Activated CD8-positive, alpha-beta memory T cell treated with anti-CD3 and anti-CD28 coated beads, Interleukin-2, amount 50 U/mL, for 4 hours (primary cell): ENCODE data around the gene PSIP1.
"Not testable (repeated sequence)": the region's sequence is repeated elsewhere in the genome, so short reads cannot be mapped to it uniquely, and the experiment has no call there.

Experiments used
- DNase-seq: peaks from one replicate; pipeline ENCODE4 v3.0.0-alpha.2; 2020

Gene PSIP1

GRCh38 chr9:15510789-15511575, at the start of gene PSIP1:
Gene PSIP1, minus strand, starts transcription at chr9:15510970. Its CDS starts 782 bp downstream, at chr9:15510188.
- peak; percentile 80 for DNase-seq

GRCh38 chr9:15553528-15553898, 42.7 kb upstream of the PSIP1 start:
- DNase-seq = no peak

DNA sequence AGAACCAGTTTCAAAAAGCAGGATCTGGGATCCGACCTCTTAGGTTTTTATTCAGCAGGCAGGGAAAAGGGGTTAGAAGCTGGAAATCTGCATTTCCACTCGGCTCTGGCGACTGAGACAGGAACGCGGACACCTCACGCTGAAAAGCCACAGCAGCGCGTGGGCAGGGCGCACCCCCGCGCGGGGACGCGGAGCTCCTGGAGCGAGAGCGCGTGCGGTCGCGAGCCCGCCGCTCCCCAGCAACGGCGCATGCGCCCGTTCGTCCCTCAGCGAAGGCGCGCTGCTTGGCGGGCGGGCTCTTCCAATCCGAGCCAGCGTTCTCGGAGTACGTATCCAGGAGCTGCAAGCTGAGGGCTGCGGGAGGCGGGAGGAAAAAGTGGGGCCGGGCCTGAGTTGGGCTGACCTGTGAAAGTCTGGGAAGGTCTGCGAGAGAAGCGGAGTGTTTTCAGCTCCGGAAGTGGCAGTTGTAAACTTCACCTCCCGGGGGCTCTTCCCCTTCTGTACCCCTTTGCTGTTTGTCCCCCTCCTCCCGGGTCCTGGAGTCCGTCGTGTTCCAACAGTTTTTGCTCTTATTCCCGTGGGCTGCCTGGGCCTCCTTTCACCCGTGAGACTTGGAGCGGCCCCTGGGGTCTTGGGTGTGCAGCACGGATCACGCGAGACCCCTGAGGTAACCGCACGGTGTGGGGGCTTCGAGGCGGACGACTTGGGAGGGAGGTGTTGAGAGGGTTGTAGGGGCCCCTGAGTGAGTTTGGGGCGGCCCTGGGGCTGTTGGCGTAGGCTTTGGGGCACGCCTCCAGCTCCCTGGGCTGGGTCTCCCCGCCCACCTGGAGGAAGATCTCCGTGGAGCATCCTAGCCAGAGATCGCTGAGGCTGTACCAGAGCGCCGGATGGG, 42.1 kb upstream of the PSIP1 start, which contains the start of gene CCDC171:
TSS of gene CCDC171 (plus strand) at position 408 of the 892 bp plus-strand sequence. CDS start 11,046 bp downstream, outside the sequence.
- peak; percentile 84 for DNase-seq

- no peak for DNase-seq
Observed at GRCh38 chr9:15549611-15550010, 38.8 kb upstream of the PSIP1 start.

DNA sequence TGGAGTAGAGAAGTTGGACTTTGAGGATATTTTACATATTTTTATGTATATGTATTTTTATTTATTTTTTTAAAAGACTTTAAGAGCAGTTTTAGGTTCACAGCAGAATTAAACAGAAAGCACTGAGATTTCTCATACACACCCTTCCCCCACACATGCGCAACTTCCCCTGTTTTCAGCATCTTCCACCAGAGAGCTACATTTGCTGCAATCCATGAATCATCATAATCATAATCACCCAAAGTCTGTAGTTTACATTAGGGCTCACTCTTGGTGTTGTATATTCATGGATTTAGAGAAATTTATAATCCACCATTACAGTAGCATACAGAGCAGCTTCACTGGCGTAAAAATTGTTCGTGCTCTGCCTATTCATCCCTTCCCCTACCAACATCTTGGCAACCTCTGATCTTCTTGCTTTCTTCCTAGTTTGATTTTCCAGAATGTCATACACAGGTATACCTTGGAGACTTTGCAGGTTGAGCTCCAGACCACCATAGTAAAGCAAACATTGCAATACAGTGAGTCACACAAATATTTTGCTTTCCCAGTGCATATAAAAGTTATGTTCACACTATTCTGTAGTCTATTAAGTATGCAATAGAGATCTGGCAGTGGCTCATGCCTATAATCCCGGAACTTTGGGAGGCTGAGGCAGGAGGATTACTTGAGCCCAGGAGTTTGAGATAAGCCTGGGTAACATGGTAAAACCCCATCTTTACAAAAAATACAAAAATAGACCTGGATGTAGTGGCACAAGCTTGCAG, 32.5 kb upstream of the PSIP1 start:
- DNase-seq = no peak

GRCh38 chr9:15542624-15543023, 31.9 kb upstream of the PSIP1 start:
- no peak for DNase-seq

DNA sequence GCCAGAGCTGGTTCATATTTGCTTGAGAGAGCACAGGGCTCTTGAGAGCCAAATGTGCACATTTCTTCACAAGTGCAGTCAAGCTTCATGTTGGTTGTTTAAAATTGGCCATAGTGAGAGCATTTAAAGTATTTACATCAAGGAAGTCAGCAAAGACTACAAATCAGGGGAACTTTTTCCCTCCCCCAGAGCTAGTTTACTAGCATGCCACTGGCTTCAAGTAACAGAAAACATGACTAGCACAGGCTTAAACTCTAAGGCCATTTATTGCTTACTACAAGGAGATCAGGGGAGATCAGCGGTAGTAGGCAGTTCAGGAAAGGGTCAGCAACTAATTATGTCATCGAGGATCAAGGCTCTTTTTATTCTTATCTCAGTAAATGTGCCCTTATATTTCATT, 31.1 kb upstream of the PSIP1 start:
- no peak for DNase-seq

- DNase-seq = no peak
Observed at GRCh38 chr9:15531380-15531779, 20.6 kb upstream of the PSIP1 start.

GRCh38 chr9:15529566-15530324, 19.0 kb upstream of the PSIP1 start:
- no peak for DNase-seq

GRCh38 chr9:15527035-15527434, 16.3 kb upstream of the PSIP1 start:
- DNase-seq = not testable (repeated sequence)

DNA sequence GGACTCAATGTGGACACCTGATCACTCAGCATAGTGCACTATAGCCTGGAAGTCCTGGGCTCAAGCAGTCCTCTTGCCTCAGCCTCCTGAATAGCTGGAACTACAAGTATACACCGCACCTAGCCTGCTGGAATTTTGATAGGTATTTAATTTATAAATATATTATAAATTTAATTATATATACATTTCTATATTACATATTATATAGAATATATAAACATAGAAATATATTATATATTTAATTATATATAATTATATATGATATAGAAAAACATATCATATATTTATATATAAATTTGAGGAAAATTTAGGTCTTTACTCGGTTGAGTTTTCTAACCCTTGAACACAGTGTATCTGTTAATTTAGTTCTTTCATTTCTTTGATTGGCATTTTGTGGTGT, 15.2 kb upstream of the PSIP1 start:
- DNase-seq = no peak

- no peak for DNase-seq
Observed at GRCh38 chr9:15524845-15525455, 14.2 kb upstream of the PSIP1 start.

DNA sequence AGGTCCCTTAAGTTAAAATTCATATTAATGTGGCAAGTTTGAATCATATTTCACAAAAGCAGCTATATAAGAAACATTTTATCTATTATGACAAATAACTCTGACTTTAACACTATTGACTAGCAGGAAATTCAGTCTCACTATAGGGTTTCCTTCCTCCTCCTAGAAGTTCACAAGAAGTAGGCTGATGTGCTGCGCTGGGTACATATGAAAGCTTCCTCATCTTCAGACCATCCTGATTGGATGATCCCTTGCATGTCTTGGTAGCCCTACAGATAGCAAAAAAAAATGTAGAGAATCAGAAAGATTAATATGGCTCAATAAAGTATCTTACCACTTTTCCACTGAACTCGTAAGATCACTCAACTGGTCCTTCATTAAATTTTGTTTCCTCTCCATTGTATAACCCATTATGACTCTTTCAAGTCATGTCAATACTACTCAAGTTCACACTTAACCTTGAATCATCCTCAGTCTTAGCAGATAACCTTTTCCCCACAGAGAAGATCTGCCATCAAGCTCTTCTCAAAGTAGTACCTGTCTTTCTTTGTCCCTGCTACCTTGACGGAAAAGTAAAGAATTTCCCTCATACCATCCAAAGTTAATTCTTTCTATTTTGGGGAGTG, 11.5 kb upstream of the PSIP1 start:
- no peak for DNase-seq

DNA sequence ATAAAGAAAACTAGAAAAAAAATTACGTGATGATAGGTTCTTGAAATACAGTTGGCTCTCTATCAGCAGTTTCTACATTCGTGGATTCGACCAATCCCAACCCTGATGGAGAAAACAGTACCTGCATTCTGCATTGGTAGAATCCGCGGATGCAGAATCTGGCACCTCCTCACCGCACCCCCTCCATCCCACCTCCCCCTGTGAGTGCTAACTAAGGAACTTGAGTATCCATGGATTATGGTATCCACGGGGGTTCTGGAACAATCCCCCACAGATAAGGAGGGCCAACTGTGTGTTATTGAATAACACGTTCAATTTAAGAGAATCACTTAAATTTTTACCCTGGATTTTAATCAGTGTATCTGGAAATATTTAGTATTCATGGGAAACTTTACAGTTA, 10.5 kb upstream of the PSIP1 start:
- DNase-seq = no peak

DNA sequence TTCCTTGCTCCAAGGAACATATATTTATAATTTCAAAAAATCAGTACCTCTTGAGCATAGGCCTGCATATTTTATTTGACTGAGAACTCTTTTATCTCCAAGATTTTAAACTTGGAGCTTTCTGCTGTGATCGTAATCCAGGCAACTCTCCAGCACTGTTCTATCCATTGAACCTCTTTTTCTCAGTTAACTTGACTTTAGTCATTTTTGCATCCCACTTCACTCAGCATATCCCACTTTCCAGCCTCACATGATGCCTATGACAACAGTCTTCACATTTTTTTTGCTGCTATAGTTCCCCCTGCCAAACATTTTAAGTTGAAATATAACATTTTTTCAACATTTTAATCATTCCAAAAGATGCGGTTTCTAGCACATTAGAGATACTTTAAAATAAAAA, 9.1 kb upstream of the PSIP1 start:
- no peak for DNase-seq

- DNase-seq = no peak
Observed at GRCh38 chr9:15513335-15513734, 2.6 kb upstream of the PSIP1 start.

DNA sequence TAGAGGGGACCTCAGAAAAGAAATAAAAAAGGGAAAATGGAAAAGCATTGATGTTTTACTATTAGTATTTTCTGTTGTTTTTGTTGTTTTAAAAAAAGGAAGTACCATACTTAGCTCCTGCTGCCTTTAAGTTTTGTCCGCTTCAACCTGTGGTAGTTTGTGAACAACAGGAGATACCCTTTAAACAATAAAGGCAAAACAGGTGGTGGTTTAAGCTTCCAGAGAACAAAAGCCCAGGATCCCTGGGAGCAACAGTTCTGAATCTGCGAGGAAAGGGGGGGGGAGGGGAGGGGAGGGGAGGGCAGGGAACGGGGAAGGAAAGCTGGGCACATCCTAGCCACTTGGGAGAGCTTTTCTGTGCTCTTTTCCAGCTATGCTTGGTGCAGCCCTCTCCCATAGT, 2.1 kb upstream of the PSIP1 start:
- no peak for DNase-seq

DNA sequence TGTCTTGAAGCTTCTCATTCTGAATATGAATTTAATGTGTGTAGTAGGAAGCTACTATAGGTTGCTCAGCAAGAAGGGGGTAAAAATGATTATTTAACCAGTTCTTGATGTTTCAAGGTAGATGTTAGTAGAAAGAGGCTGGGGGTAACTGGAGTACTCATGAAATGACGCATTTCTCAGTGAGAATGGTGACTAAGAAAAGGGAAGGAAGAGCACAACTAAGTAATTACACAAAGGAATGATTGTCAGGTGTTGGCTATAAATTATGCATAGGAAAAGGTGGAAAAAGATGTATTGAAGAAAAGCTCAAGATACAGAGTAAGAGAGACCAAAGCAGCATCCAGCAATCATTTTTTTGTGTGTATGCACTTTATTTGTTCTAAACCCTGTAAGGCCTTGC, 1.4 kb upstream of the PSIP1 start:
- no peak for DNase-seq

GRCh38 chr9:15509931-15510788, 610 bp downstream of the PSIP1 start:
- DNase-seq = peak; percentile 66

DNA sequence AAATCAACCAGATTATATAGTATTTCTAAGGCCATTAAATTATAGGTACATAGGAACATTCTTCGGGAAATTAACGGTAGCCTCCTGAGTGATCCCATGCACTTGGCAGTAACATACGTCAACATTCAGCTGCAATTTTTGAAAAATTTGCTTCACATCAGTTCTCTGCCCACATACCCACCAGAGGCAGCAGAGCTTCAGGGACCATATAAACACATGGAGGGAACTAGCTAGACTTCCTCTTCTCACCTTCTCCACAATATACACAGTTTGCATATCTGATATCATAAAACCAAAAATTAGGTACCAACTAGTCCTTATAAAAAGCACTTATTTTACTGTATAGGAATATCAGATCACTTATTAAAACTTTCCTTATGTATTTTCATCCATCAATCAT, 4.8 kb downstream of the PSIP1 start:
- no peak for DNase-seq
